ENCODE data around the gene CDK5. TPM values are rescaled to one million over a fixed set of nuclear protein-coding genes. Genes with fewer than 3 reads are reported as not detected.

CDK5 gene
- total and polyA plus RNA-seq, 9 of the 15 experiments (the other 6 are each of a cell fraction or from before 2014, with no cell fraction given) = 3.2 to 38.0 (median 27.5) TPM

DNA sequence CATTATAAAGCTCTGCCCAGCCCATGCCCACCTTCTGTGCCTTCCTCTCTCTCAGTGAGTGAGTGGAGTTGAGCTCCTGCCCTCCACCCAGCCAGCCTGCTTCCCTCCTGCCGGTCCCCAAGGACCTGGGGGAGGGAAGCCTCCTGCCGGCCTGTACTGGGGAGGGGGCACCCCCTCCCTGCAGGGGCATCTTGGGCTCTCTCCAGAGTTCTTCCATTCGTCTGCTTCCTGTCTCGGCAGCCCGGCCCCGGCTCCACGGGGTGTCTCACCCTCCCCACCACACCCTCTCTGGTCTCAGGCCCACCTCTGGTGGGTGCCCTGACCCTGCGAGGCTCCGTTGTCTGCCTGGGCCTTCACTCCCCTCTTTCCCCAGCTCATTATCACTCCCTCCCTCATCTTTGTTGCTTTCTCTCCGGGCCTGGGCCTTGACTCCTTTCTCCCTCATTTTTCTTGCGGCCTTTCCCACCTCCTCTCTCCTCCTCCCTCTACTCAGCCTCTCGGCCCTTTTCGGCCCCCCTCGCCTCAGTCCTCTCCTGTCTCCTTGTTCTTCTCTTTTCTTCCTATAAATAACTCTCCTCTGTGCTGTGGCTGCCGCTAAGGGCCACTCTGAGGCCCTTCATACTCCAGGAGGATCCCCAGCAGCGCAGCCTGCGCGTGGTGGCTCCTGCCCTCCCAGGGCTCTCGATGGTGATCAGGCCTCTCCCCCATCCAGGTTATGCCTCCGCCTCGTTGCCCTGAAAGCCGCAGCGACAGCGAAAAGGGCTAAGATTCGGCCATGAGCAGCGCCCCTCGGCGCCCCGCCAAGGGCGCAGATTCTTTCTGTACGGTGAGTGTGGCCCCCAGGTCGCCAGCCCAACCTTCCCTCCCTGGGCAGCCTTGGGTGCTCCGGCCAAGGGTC lies 3.8 kb upstream of the CDK5 start (continued):
- no peak for TF ChIP-seq MCM2 (IDR thresholded peaks at IDR 0.05; ENCODE audit: low read depth)
- no peak for TF ChIP-seq ZNF146 (CRISPR knock-in tag; IDR thresholded peaks at IDR 0.05; ENCODE audit: unreplicated experiment)
- TF ChIP-seq NR2F6 (CRISPR knock-in tag; IDR thresholded peaks at IDR 0.05) = no peak
- TF ChIP-seq POLR2G (IDR thresholded peaks at IDR 0.05; ENCODE audit: low read depth, low read length) = peak; percentile 43
- TF ChIP-seq, protein P1, sequence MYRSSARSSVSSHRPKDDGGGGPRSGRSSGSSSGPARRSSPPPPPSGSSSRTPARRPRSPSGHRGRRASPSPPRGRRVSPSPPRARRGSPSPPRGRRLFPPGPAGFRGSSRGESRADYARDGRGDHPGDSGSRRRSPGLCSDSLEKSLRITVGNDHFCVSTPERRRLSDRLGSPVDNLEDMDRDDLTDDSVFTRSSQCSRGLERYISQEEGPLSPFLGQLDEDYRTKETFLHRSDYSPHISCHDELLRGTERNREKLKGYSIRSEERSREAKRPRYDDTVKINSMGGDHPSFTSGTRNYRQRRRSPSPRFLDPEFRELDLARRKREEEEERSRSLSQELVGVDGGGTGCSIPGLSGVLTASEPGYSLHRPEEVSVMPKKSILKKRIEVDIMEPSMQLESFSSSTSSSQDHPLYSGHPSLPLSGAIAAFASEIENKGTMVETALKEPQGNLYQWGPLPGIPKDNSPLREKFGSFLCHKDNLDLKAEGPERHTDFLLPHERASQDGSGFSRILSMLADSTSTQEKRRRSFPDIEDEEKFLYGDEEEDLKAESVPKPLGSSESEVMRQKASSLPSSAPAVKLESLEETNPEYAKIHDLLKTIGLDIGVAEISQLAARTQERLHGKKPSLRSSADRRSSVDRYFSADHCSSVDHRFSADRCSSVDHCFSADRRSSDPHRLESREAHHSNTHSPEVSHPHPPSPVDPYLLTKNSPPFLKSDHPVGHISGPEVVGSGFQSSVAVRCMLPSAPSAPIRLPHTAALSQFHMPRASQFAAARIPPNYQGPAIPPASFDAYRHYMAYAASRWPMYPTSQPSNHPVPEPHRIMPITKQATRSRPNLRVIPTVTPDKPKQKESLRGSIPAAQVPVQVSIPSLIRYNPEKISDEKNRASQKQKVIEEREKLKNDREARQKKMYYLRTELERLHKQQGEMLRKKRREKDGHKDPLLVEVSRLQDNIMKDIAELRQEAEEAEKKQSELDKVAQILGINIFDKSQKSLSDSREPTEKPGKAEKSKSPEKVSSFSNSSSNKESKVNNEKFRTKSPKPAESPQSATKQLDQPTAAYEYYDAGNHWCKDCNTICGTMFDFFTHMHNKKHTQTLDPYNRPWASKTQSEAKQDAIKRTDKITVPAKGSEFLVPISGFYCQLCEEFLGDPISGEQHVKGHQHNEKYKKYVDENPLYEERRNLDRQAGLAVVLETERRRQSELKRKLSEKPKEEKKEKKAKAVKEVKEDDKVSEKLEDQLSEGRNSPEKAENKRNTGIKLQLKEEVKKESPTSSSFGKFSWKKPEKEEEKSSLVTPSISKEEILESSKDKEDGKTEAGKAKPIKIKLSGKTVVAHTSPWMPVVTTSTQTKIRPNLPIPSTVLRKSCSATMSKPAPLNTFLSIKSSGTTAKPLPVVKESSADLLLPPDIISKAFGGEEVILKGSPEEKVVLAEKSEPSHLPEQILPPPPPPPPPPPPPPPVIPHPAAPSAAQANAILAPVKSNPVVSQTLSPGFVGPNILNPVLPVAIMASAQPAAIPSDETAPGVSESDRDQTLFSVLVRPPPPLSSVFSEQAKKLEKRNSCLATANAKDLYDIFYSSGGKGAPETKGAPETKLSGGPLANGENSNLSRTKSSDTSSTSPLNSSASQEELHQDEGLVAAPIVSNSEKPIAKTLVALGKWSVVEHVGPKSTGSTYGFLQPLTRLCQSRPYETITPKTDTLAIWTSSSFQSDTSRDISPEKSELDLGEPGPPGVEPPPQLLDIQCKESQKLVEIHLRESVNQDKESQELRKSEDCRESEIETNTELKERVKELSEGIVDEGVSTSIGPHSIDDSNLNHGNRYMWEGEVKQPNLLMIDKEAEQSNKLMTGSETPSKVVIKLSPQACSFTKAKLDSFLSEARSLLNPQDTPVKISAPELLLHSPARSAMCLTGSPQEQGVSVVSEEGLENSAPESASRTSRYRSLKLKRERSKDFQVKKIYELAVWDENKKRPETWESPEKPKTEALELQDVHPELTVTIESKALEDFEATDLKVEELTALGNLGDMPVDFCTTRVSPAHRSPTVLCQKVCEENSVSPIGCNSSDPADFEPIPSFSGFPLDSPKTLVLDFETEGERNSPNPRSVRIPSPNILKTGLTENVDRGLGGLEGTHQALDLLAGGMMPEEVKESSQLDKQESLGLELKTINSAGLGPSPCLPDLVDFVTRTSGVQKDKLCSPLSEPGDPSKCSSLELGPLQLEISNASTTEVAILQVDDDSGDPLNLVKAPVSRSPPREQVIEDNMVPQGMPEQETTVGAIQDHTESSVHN (IDR thresholded peaks at IDR 0.05; ENCODE audit: borderline replicate concordance in 1 of 2, low read depth in 1 of 2) = no peak
- peak; percentile 47 for TF ChIP-seq DPF2 (IDR thresholded peaks at IDR 0.05)
- TF ChIP-seq EP400 (IDR thresholded peaks at IDR 0.05) = no peak
- peak; percentile 14 for TF ChIP-seq POLR2B (IDR thresholded peaks at IDR 0.05; ENCODE audit: low read depth, partially characterized antibody)
- no peak for TF ChIP-seq SMAD3 (CRISPR knock-in tag; conservative IDR thresholded peaks at IDR 0.05)
- TF ChIP-seq TBP (optimal IDR thresholded peaks at IDR 0.05; ENCODE audit: low read depth, low read length) = peak; percentile 14
- no peak for TF ChIP-seq JUND (IDR thresholded peaks at IDR 0.05; ENCODE audit: borderline replicate concordance, low read depth, low read length)
- TF ChIP-seq JUND (tag; IDR thresholded peaks at IDR 0.05; ENCODE audit: borderline replicate concordance, low read depth, low read length) = no peak
- peak; percentile 65 for TF ChIP-seq ZBTB7A (IDR thresholded peaks at IDR 0.05; ENCODE audit: borderline replicate concordance, control insufficient read depth, low read depth, low read length)
- no peak for TF ChIP-seq MTF1 (CRISPR knock-in tag; IDR thresholded peaks at IDR 0.05; ENCODE audit: borderline replicate concordance)
- TF ChIP-seq, protein P2, sequence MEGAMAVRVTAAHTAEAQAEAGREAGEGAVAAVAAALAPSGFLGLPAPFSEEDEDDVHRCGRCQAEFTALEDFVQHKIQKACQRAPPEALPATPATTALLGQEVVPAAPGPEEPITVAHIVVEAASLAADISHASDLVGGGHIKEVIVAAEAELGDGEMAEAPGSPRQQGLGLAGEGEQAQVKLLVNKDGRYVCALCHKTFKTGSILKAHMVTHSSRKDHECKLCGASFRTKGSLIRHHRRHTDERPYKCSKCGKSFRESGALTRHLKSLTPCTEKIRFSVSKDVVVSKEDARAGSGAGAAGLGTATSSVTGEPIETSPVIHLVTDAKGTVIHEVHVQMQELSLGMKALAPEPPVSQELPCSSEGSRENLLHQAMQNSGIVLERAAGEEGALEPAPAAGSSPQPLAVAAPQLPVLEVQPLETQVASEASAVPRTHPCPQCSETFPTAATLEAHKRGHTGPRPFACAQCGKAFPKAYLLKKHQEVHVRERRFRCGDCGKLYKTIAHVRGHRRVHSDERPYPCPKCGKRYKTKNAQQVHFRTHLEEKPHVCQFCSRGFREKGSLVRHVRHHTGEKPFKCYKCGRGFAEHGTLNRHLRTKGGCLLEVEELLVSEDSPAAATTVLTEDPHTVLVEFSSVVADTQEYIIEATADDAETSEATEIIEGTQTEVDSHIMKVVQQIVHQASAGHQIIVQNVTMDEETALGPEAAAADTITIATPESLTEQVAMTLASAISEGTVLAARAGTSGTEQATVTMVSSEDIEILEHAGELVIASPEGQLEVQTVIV (CRISPR knock-in tag; IDR thresholded peaks at IDR 0.05; ENCODE audit: borderline replicate concordance) = no peak

Data from K562 (cell line).